ENCODE data around the gene SLC46A1. TPM values are rescaled to one million over a fixed set of nuclear protein-coding genes. Genes with fewer than 3 reads are reported as not detected.
A peak's percentile ranks its signal among the peaks of the same experiment; 100 is the strongest.

The SLC46A1 gene
- total RNA-seq, 2 experiments from 2014 or later, result 1.5 to 2.2 TPM

DNA sequence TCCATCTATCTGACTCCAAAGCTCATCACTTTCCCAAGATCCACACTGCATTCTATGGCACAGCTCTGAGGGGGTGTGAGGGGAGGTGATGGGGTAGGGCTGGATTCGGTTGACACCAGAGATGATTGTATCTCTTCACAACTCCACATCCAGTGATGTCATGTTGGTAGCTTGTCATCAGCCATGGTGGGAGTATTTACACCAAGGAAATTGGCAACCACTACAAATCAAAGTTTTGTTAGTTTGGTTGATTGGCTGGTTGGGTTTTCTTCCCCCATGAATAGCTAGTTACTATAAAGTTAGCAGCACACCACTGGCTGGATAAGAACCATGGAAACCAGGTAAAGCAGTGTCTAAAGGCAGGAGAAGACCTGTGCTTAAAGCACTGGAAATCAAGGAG, 15.0 kb downstream of the SLC46A1 start:
- H3K27ac ChIP-seq (ENCODE audit: low read depth, low read length, poor library complexity, severe bottlenecking), result no peak overlapping the region
- H3K79me2 ChIP-seq (ENCODE audit: insufficient read depth, low read depth, low read length), result no peaks in the 10 kb centered on the region
- intact Hi-C loops (cut with micrococcal nuclease; ENCODE audit: unreplicated experiment), result no loop called here
- no peaks in the 10 kb centered on the region for H3K4me1 ChIP-seq (ENCODE audit: insufficient read depth, low read length, poor library complexity, severe bottlenecking)
- peaks cover 17% of the 10 kb centered on the region for H3K36me3 ChIP-seq (ENCODE audit: insufficient read depth, low read length)
- ChIA-PET POLR2A (no interaction called here), CTCF (ENCODE audit: unreplicated experiment) (no interaction called here)
- no peaks in the 10 kb centered on the region for H3K9me2 ChIP-seq (ENCODE audit: insufficient read depth, low read length)
- H3K4me3 ChIP-seq (ENCODE audit: low read depth, low read length, poor library complexity, severe bottlenecking), result no peak overlapping the region
- H3K9me3 ChIP-seq (ENCODE audit: low read length), result no peaks in the 10 kb centered on the region
- BruUV-seq (replicated peaks), result no TSS peak
- TF ChIP-seq, protein P1, sequence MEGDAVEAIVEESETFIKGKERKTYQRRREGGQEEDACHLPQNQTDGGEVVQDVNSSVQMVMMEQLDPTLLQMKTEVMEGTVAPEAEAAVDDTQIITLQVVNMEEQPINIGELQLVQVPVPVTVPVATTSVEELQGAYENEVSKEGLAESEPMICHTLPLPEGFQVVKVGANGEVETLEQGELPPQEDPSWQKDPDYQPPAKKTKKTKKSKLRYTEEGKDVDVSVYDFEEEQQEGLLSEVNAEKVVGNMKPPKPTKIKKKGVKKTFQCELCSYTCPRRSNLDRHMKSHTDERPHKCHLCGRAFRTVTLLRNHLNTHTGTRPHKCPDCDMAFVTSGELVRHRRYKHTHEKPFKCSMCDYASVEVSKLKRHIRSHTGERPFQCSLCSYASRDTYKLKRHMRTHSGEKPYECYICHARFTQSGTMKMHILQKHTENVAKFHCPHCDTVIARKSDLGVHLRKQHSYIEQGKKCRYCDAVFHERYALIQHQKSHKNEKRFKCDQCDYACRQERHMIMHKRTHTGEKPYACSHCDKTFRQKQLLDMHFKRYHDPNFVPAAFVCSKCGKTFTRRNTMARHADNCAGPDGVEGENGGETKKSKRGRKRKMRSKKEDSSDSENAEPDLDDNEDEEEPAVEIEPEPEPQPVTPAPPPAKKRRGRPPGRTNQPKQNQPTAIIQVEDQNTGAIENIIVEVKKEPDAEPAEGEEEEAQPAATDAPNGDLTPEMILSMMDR (conservative IDR thresholded peaks at IDR 0.05; ENCODE audit: low read length), result no peak
- TF ChIP-seq EZH2phosphoT487 (IDR thresholded peaks at IDR 0.05; ENCODE audit: borderline replicate concordance, low read depth, low read length), result no peak
- no peak for DNase-seq (ENCODE audit: low spot score)
- H4K20me1 ChIP-seq (ENCODE audit: insufficient read depth, low read length), result no peaks in the 10 kb centered on the region
- H2AFZ ChIP-seq (ENCODE audit: low read length), result no peak overlapping the region
- H3K4me2 ChIP-seq (ENCODE audit: low read length), result no peak overlapping the region

DNA sequence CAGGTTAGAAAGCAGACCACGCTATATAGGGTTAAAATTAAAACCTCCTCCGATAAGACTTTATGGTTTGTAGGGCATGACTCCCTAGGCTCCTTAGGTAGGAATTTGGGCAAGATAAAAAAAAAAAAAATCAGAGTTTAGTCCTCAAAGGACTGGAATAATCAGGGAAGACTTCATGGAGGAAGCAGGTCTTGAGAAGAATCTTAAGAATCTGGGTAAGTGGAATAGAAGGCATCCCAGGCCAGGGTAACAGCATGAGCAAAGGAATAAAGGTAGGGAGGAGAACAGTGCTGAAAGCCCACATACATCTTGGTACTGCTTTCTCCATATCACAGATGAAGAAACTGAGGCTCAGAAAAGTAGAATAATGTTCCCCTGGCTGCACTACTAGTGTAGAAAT, 15.4 kb downstream of the SLC46A1 start:
- H3K4me2 ChIP-seq (ENCODE audit: low read length), result no peak overlapping the region
- no peaks in the 10 kb centered on the region for H4K20me1 ChIP-seq (ENCODE audit: insufficient read depth, low read length)
- BruUV-seq (replicated peaks), result TSS peak; percentile 23
- no peaks in the 10 kb centered on the region for H3K9me2 ChIP-seq (ENCODE audit: insufficient read depth, low read length)
- H3K9me3 ChIP-seq (ENCODE audit: low read length), result no peaks in the 10 kb centered on the region
- no peak overlapping the region for H2AFZ ChIP-seq (ENCODE audit: low read length)
- TF ChIP-seq, protein P1 (conservative IDR thresholded peaks at IDR 0.05; ENCODE audit: low read length), result no peak
- no peaks in the 10 kb centered on the region for H3K4me1 ChIP-seq (ENCODE audit: insufficient read depth, low read length, poor library complexity, severe bottlenecking)
- intact Hi-C loops (cut with micrococcal nuclease; ENCODE audit: unreplicated experiment), result no loop called here
- ChIA-PET POLR2A (no interaction called here), CTCF (ENCODE audit: unreplicated experiment) (no interaction called here)
- peaks cover 17% of the 10 kb centered on the region for H3K36me3 ChIP-seq (ENCODE audit: insufficient read depth, low read length)
- no peak overlapping the region for H3K27ac ChIP-seq (ENCODE audit: low read depth, low read length, poor library complexity, severe bottlenecking)
- H3K79me2 ChIP-seq (ENCODE audit: insufficient read depth, low read depth, low read length), result no peaks in the 10 kb centered on the region
- no peak overlapping the region for H3K4me3 ChIP-seq (ENCODE audit: low read depth, low read length, poor library complexity, severe bottlenecking)
- DNase-seq (ENCODE audit: low spot score), result no peak

GRCh38 chr17:28390141-28390540, 15.9 kb downstream of the SLC46A1 start:
- Histone ChIP-seq H3K36me3 (ENCODE audit: insufficient read depth, low read length) (peaks cover 17% of the 10 kb centered on the region), H3K27ac (ENCODE audit: low read depth, low read length, poor library complexity, severe bottlenecking) (no peak overlapping the region), H3K4me3 (ENCODE audit: low read depth, low read length, poor library complexity, severe bottlenecking) (no peak overlapping the region), H3K9me3 (ENCODE audit: low read length) (no peaks in the 10 kb centered on the region), H2AFZ (ENCODE audit: low read length) (no peak overlapping the region), H3K9me2 (ENCODE audit: insufficient read depth, low read length) (no peaks in the 10 kb centered on the region), H3K4me2 (ENCODE audit: low read length) (no peak overlapping the region), H4K20me1 (ENCODE audit: insufficient read depth, low read length) (no peaks in the 10 kb centered on the region), H3K4me1 (ENCODE audit: insufficient read depth, low read length, poor library complexity, severe bottlenecking) (no peaks in the 10 kb centered on the region), H3K79me2 (ENCODE audit: insufficient read depth, low read depth, low read length) (no peaks in the 10 kb centered on the region)
- DNase-seq (ENCODE audit: low spot score), result no peak
- ChIA-PET POLR2A (no interaction called here), CTCF (ENCODE audit: unreplicated experiment) (no interaction called here)
- intact Hi-C loops (cut with micrococcal nuclease; ENCODE audit: unreplicated experiment), result no loop called here
- TF ChIP-seq, protein P1 (conservative IDR thresholded peaks at IDR 0.05; ENCODE audit: low read length), result no peak
- no peak for TF ChIP-seq EZH2phosphoT487 (IDR thresholded peaks at IDR 0.05; ENCODE audit: borderline replicate concordance, low read depth, low read length)
- BruUV-seq (replicated peaks), result no TSS peak
